ENCODE results near the gene PLXND1. TPM values are rescaled to one million over a fixed set of nuclear protein-coding genes. Genes with fewer than 3 reads are reported as not detected.

PLXND1 gene
- total RNA-seq, 2 experiments from 2014 or later = 4.7 to 6.0 TPM

- no peaks in the 10 kb centered on the region for H3K9me2 ChIP-seq (ENCODE audit: insufficient read depth, low read length)
- H3K79me2 ChIP-seq (ENCODE audit: insufficient read depth, low read depth, low read length) = no peaks in the 10 kb centered on the region
- no peak overlapping the region for H3K4me3 ChIP-seq (ENCODE audit: low read depth, low read length, poor library complexity, severe bottlenecking)
- no peaks in the 10 kb centered on the region for H3K9me3 ChIP-seq (ENCODE audit: low read length)
- H3K4me2 ChIP-seq (ENCODE audit: low read length) = peak overlapping the region; percentile 41; the same call in 1 of the 2 replicates
- BruUV-seq (replicated peaks) = no TSS peak
- no peaks in the 10 kb centered on the region for H3K4me1 ChIP-seq (ENCODE audit: insufficient read depth, low read length, poor library complexity, severe bottlenecking)
- H3K36me3 ChIP-seq (ENCODE audit: insufficient read depth, low read length) = no peaks in the 10 kb centered on the region
- ChIA-PET CTCF (ENCODE audit: unreplicated experiment) (interaction anchor here (0.6 kb wide), 2 partner anchors 29 to 116 kb away, joined by 3 to 4 read pairs; no protein-coding TSS in a partner anchor), POLR2A (no interaction called here)
- no peak overlapping the region for H2AFZ ChIP-seq (ENCODE audit: low read length)
- TF ChIP-seq, protein P1, sequence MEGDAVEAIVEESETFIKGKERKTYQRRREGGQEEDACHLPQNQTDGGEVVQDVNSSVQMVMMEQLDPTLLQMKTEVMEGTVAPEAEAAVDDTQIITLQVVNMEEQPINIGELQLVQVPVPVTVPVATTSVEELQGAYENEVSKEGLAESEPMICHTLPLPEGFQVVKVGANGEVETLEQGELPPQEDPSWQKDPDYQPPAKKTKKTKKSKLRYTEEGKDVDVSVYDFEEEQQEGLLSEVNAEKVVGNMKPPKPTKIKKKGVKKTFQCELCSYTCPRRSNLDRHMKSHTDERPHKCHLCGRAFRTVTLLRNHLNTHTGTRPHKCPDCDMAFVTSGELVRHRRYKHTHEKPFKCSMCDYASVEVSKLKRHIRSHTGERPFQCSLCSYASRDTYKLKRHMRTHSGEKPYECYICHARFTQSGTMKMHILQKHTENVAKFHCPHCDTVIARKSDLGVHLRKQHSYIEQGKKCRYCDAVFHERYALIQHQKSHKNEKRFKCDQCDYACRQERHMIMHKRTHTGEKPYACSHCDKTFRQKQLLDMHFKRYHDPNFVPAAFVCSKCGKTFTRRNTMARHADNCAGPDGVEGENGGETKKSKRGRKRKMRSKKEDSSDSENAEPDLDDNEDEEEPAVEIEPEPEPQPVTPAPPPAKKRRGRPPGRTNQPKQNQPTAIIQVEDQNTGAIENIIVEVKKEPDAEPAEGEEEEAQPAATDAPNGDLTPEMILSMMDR (conservative IDR thresholded peaks at IDR 0.05; ENCODE audit: low read length) = no peak
- no peak for TF ChIP-seq EZH2phosphoT487 (IDR thresholded peaks at IDR 0.05; ENCODE audit: borderline replicate concordance, low read depth, low read length)
- DNase-seq (ENCODE audit: low spot score) = no peak
- H4K20me1 ChIP-seq (ENCODE audit: insufficient read depth, low read length) = no peaks in the 10 kb centered on the region
- intact Hi-C loops (cut with micrococcal nuclease; ENCODE audit: unreplicated experiment) = no loop called here
- H3K27ac ChIP-seq (ENCODE audit: low read depth, low read length, poor library complexity, severe bottlenecking) = no peak overlapping the region
Measured at GRCh38 chr3:129605922-129606635, 397 bp downstream of the PLXND1 start.

- no peak overlapping the region for H2AFZ ChIP-seq (ENCODE audit: low read length)
- H3K9me3 ChIP-seq (ENCODE audit: low read length) = no peaks in the 10 kb centered on the region
- ChIA-PET CTCF (ENCODE audit: unreplicated experiment) (interaction anchor here (0.6 kb wide), 1 partner anchor 28 kb away, joined by 3 read pairs; no protein-coding TSS in a partner anchor), POLR2A (no interaction called here)
- TF ChIP-seq, protein P1 (conservative IDR thresholded peaks at IDR 0.05; ENCODE audit: low read length) = no peak
- TF ChIP-seq EZH2phosphoT487 (IDR thresholded peaks at IDR 0.05; ENCODE audit: borderline replicate concordance, low read depth, low read length) = peak; percentile 87; the same call in 1 of the 2 replicates
- DNase-seq (ENCODE audit: low spot score) = peak; percentile 32
- H3K4me2 ChIP-seq (ENCODE audit: low read length) = peak overlapping the region; percentile 34; the same call in 1 of the 2 replicates
- H4K20me1 ChIP-seq (ENCODE audit: insufficient read depth, low read length) = no peaks in the 10 kb centered on the region
- intact Hi-C loops (cut with micrococcal nuclease; ENCODE audit: unreplicated experiment) = no loop called here
- H3K27ac ChIP-seq (ENCODE audit: low read depth, low read length, poor library complexity, severe bottlenecking) = no peak overlapping the region
- no peaks in the 10 kb centered on the region for H3K9me2 ChIP-seq (ENCODE audit: insufficient read depth, low read length)
- BruUV-seq (replicated peaks) = no TSS peak
- peak overlapping the region; percentile 8 for H3K4me3 ChIP-seq (ENCODE audit: low read depth, low read length, poor library complexity, severe bottlenecking)
- H3K4me1 ChIP-seq (ENCODE audit: insufficient read depth, low read length, poor library complexity, severe bottlenecking) = no peaks in the 10 kb centered on the region
- no peaks in the 10 kb centered on the region for H3K79me2 ChIP-seq (ENCODE audit: insufficient read depth, low read depth, low read length)
- no peaks in the 10 kb centered on the region for H3K36me3 ChIP-seq (ENCODE audit: insufficient read depth, low read length)
Measured at GRCh38 chr3:129605203-129605921, 1.1 kb downstream of the PLXND1 start.
